Endodermal cell (in vitro differentiated cells): ENCODE data around the gene ACVRL1. TPM values are rescaled to one million over a fixed set of nuclear protein-coding genes. Genes with fewer than 3 reads are reported as not detected.

Experiments
- DNase-seq: peaks from one replicate; pipeline ENCODE4 v3.0.0-alpha.2; 2017
- H3K27ac ChIP-seq: 2 replicates; pipeline ENCODE4 v1.5.1; 2013; ENCODE audit warnings: mild to moderate bottlenecking, low read depth, low read length, moderate library complexity
- H3K27me3 ChIP-seq: 2 replicates; pipeline ENCODE4 v1.6.1; 2013; ENCODE audit warnings: mild to moderate bottlenecking, low read length, moderate library complexity; ENCODE audit not compliant: insufficient read depth, control insufficient read depth, poor library complexity, severe bottlenecking
- H3K36me3 ChIP-seq: 2 replicates; pipeline ENCODE4 v1.7.0; 2013; ENCODE audit warnings: mild to moderate bottlenecking, low read length, moderate library complexity; ENCODE audit not compliant: control insufficient read depth, insufficient read depth
- H3K4me1 ChIP-seq: one replicate; pipeline ENCODE4 v1.7.0; 2013; ENCODE audit warnings: low read length; ENCODE audit not compliant: control insufficient read depth, insufficient read depth
- H3K4me3 ChIP-seq: 2 replicates; pipeline ENCODE4 v1.5.1; 2013; ENCODE audit warnings: mild to moderate bottlenecking, low read length, moderate library complexity
- H3K9ac ChIP-seq: 2 replicates; pipeline ENCODE4 v1.6.1; 2013; ENCODE audit warnings: mild to moderate bottlenecking, low read length, moderate library complexity; ENCODE audit not compliant: poor library complexity, severe bottlenecking; ENCODE audit errors: extremely low read depth
- H3K9me3 ChIP-seq: 2 replicates; pipeline ENCODE4 v1.6.1; 2013; ENCODE audit warnings: mild to moderate bottlenecking, low read length, moderate library complexity; ENCODE audit not compliant: control insufficient read depth
- H3K27ac Mint-ChIP-seq: 2 replicates; pipeline ENCODE4 v1.8.0; 2020; ENCODE audit warnings: mixed read lengths
- H3K27me3 Mint-ChIP-seq: 2 replicates; pipeline ENCODE4 v1.8.0; 2021; ENCODE audit warnings: mild to moderate bottlenecking, mixed read lengths; ENCODE audit not compliant: insufficient read depth
- H3K36me3 Mint-ChIP-seq: 2 replicates; pipeline ENCODE4 v1.8.0; 2020; ENCODE audit warnings: low read depth, mixed read lengths
- H3K4me1 Mint-ChIP-seq: 2 replicates; pipeline ENCODE4 v1.8.0; 2020; ENCODE audit warnings: mixed read lengths
- H3K4me3 Mint-ChIP-seq: 2 replicates; pipeline ENCODE4 v1.8.0; 2020; ENCODE audit warnings: mild to moderate bottlenecking, moderate library complexity, mixed read lengths
- H3K9me3 Mint-ChIP-seq: 2 replicates; pipeline ENCODE4 v1.8.0; 2020; ENCODE audit warnings: mild to moderate bottlenecking, mixed read lengths
- WGBS, 2 experiments: methylation state at CpG; one replicate each; pipeline versions ENCODE4 v1.1.5 to v1.1.7; 2013; ENCODE audit warnings: missing lambda C conversion rate in 2 of 2, mixed read lengths in 1 of 2; ENCODE audit not compliant: insufficient coverage in 1 of 2, insufficient read length in 1 of 2; 5-methylcytosine and 5-hydroxymethylcytosine counted together
- total RNA-seq, 2 donors: library from RNA; stranded (reverse); fragmentation: NEBNext Ultra II Directional in 1 of 2; extraction: Animal tissue kit (Norgen Biotek cat#: 25700) in 1 of 2; gene quantifications; 2 replicates in 1 of 2; 3 replicates in 1 of 2; pipeline ENCODE4 v1.2.1, GENCODE V29; 2021
- TF ChIP-seq, protein P1 (sequence below): fragments of 200-600 bp; sonication (generic); conservative IDR thresholded peaks from 2 replicates; pipeline ENCODE4 v1.5.0; 2021; ENCODE audit warnings: antibody characterized with exemption, mild to moderate bottlenecking

The ACVRL1 gene
- total RNA-seq, 2 donors from 2014 or later: 0.42 to 0.64 TPM

- H3K4me1 ChIP-seq: peaks cover 39% of the 10 kb centered on the region
- TF ChIP-seq, protein P1, sequence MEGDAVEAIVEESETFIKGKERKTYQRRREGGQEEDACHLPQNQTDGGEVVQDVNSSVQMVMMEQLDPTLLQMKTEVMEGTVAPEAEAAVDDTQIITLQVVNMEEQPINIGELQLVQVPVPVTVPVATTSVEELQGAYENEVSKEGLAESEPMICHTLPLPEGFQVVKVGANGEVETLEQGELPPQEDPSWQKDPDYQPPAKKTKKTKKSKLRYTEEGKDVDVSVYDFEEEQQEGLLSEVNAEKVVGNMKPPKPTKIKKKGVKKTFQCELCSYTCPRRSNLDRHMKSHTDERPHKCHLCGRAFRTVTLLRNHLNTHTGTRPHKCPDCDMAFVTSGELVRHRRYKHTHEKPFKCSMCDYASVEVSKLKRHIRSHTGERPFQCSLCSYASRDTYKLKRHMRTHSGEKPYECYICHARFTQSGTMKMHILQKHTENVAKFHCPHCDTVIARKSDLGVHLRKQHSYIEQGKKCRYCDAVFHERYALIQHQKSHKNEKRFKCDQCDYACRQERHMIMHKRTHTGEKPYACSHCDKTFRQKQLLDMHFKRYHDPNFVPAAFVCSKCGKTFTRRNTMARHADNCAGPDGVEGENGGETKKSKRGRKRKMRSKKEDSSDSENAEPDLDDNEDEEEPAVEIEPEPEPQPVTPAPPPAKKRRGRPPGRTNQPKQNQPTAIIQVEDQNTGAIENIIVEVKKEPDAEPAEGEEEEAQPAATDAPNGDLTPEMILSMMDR: no peak
- Mint-ChIP-seq H3K27me3 (no peaks in the 10 kb centered on the region), H3K36me3 (peaks cover 21% of the 10 kb centered on the region), H3K27ac (peak overlapping the region; percentile 21), H3K4me1 (peaks cover 62% of the 10 kb centered on the region), H3K9me3 (no peaks in the 10 kb centered on the region), H3K4me3 (no peak overlapping the region)
- peak overlapping the region; percentile 13 for H3K4me3 ChIP-seq
- no peaks in the 10 kb centered on the region for H3K27me3 ChIP-seq
- 97 to 100% methylated on average over 4 of the region's 5 CpGs for WGBS, 2 experiments
- no peaks in the 10 kb centered on the region for H3K9me3 ChIP-seq
- no peak overlapping the region for H3K27ac ChIP-seq
- peaks cover 36% of the 10 kb centered on the region for H3K36me3 ChIP-seq
- H3K9ac ChIP-seq: no peak overlapping the region
- no peak for DNase-seq
Observed at GRCh38 chr12:51972422-51972812, 65.1 kb downstream of the ACVRL1 start.

DNA sequence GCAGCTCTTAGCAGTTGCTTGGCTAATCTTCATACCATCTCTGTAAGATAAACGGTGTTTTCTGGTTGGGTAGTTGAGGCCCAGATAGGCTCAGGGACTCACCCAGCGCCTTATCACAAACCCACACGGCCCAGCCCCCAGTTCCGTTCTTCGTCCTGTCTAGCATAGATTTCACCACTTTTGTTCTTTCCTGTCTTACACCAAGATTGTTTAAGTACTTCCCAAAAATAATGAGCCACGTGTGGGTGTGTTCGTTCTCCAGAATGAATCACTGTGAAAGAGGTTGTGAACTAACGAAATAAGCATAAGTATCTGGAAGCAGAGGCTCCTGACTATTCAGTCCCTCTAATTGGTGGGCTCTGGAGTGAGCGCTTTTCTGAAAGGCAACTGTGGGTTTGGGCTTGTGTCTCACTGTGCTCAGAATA lies 65.6 kb downstream of the ACVRL1 start:
- Mint-ChIP-seq H3K4me3 (peak overlapping the region; percentile 4), H3K4me1 (peaks cover 62% of the 10 kb centered on the region), H3K27ac (peak overlapping the region; percentile 21), H3K36me3 (peaks cover 26% of the 10 kb centered on the region), H3K9me3 (no peaks in the 10 kb centered on the region), H3K27me3 (no peaks in the 10 kb centered on the region)
- H3K27me3 ChIP-seq: no peaks in the 10 kb centered on the region
- DNase-seq: no peak
- no peak overlapping the region for H3K27ac ChIP-seq
- H3K9me3 ChIP-seq: no peaks in the 10 kb centered on the region
- peaks cover 41% of the 10 kb centered on the region for H3K36me3 ChIP-seq
- H3K9ac ChIP-seq: no peak overlapping the region
- WGBS, 2 experiments: 57 to 91% methylated on average over 6 to 9 of the region's 9 CpGs
- peaks cover 39% of the 10 kb centered on the region for H3K4me1 ChIP-seq
- peak overlapping the region; percentile 13 for H3K4me3 ChIP-seq
- TF ChIP-seq, protein P1: no peak

Other genes with a start within 250 kb of the ACVRL1 start
- 10 to 100 TPM; 10.5 to 17.7 TPM for gene FIGNL2, start 58.8 kb upstream of the ACVRL1 start, total RNA-seq
- gene ANKRD33, start 19.4 kb upstream of the ACVRL1 start, total RNA-seq: under 1 TPM in 1 of 2 donors, not detected in 1; 0.46 TPM
- gene ACVR1B, start 44.2 kb downstream of the ACVRL1 start, total RNA-seq: 10 to 100 TPM; 48.6 to 59.3 TPM
- gene TAMALIN, start 99.4 kb downstream of the ACVRL1 start, total RNA-seq: 1 to 10 TPM; 4.4 to 9.1 TPM
- gene NR4A1, start 143.9 kb downstream of the ACVRL1 start, total RNA-seq: 10 to 100 TPM; 17.7 to 18.4 TPM
- 10 to 100 TPM; 32.1 TPM for gene ATG101, start 162.5 kb downstream of the ACVRL1 start, total RNA-seq
- not detected for gene SMIM41, start 172.2 kb downstream of the ACVRL1 start, total RNA-seq